GM12878 (cell line): ENCODE measurements around the gene JUND. TPM values are rescaled to one million over a fixed set of nuclear protein-coding genes. Genes with fewer than 3 reads are reported as not detected.
A peak's percentile ranks its signal among the peaks of the same experiment; 100 is the strongest.

Experiments
- CBX5 ChIP-seq: sonication (generic); IDR thresholded peaks from 2 replicates; pipeline ENCODE4 v1.6.1; 2016; ENCODE audit warnings: low read depth, moderate library complexity, mild to moderate bottlenecking, inconsistent platforms
- CEBPB ChIP-seq, 2 experiments: fragments of 150-350 bp in 1 of 2; IDR thresholded peaks; 2 replicates each; pipeline ENCODE4 v1.6.1; 2012 to 2014; ENCODE audit warnings: low read depth in 2 of 2, low read length in 2 of 2, borderline replicate concordance in 1 of 2, inconsistent platforms in 1 of 2
- CHD2 ChIP-seq: IDR thresholded peaks from 2 replicates; pipeline ENCODE4 v1.6.1; 2011; ENCODE audit warnings: low read depth, low read length, improper control_type of control experiment, borderline replicate concordance
- EED ChIP-seq: sonication (generic); IDR thresholded peaks from 2 replicates; pipeline ENCODE4 v1.6.1; 2016; ENCODE audit warnings: antibody characterized with exemption, low read depth
- ETV6 ChIP-seq, 2 experiments: fragments of 450-650 bp in 1 of 2; IDR thresholded peaks in 1 of 2; conservative IDR thresholded peaks in 1 of 2; 2 replicates each; pipeline ENCODE4 v1.6.1; 2014; ENCODE audit warnings: antibody characterized with exemption in 1 of 2, borderline replicate concordance in 1 of 2, low read depth in 1 of 2, mild to moderate bottlenecking in 1 of 2, moderate library complexity in 1 of 2
- IRF3 ChIP-seq: fragments of 450-650 bp; IDR thresholded peaks from 2 replicates; pipeline ENCODE4 v1.6.1; 2014; ENCODE audit warnings: mild to moderate bottlenecking
- IRF4 ChIP-seq: IDR thresholded peaks from 2 replicates; pipeline ENCODE4 v1.6.1; 2011; ENCODE audit warnings: low read depth, low read length
- KAT2A ChIP-seq: conservative IDR thresholded peaks from 2 replicates; pipeline ENCODE4 v1.6.1; 2011; ENCODE audit warnings: low read depth, low read length; ENCODE audit not compliant: control insufficient read depth
- MEF2A ChIP-seq: IDR thresholded peaks from 2 replicates; pipeline ENCODE4 v1.6.1; 2011; ENCODE audit warnings: low read depth, mild to moderate bottlenecking, low read length, moderate library complexity; ENCODE audit not compliant: insufficient read depth
- MEF2B ChIP-seq: fragments of 450-650 bp; IDR thresholded peaks from 2 replicates; pipeline ENCODE4 v1.6.1; 2018; ENCODE audit warnings: mild to moderate bottlenecking, moderate library complexity; ENCODE audit not compliant: partially characterized antibody, poor library complexity, severe bottlenecking
- NFYB ChIP-seq: IDR thresholded peaks from 2 replicates; pipeline ENCODE4 v1.6.1; 2011; ENCODE audit warnings: low read depth, mild to moderate bottlenecking, low read length, improper control_type of control experiment, moderate library complexity; ENCODE audit not compliant: insufficient read depth
- PAX5 ChIP-seq: IDR thresholded peaks from 2 replicates; pipeline ENCODE4 v1.6.1; 2011; ENCODE audit warnings: low read depth, low read length, borderline replicate concordance
- PAX8 ChIP-seq: fragments of 450-650 bp; IDR thresholded peaks from 2 replicates; pipeline ENCODE4 v1.6.1; 2017; ENCODE audit warnings: mild to moderate bottlenecking, moderate library complexity
- POLR2A ChIP-seq: IDR thresholded peaks from 2 replicates; pipeline ENCODE4 v1.6.1; 2011; ENCODE audit warnings: low read depth, mild to moderate bottlenecking, low read length
- POLR2AphosphoS2 ChIP-seq: IDR thresholded peaks from 2 replicates; pipeline ENCODE4 v1.6.1; 2011; ENCODE audit warnings: low read depth, mild to moderate bottlenecking, low read length, improper control_type of control experiment, moderate library complexity
- RBBP5 ChIP-seq: fragments of 200-600 bp; sonication (generic); conservative IDR thresholded peaks from 2 replicates; pipeline ENCODE4 v1.6.1; 2016
- RELA ChIP-seq: fragments of 450-650 bp; IDR thresholded peaks from 2 replicates; pipeline ENCODE4 v1.8.0; 2014; ENCODE audit warnings: borderline replicate concordance; ENCODE audit not compliant: partially characterized antibody
- RELB ChIP-seq: fragments of 450-650 bp; IDR thresholded peaks from 2 replicates; pipeline ENCODE4 v1.6.1; 2017; ENCODE audit warnings: low read depth, mild to moderate bottlenecking, moderate library complexity
- TBL1XR1 ChIP-seq: IDR thresholded peaks from 2 replicates; pipeline ENCODE4 v1.6.1; 2012; ENCODE audit warnings: low read depth, low read length, improper control_type of control experiment
- YY1 ChIP-seq: IDR thresholded peaks from 2 replicates; pipeline ENCODE4 v1.6.1; 2011; ENCODE audit warnings: low read depth, mild to moderate bottlenecking, low read length
- ZBTB33 ChIP-seq: fragments of 450-650 bp; IDR thresholded peaks from 2 replicates; pipeline ENCODE4 v1.6.1; 2017; ENCODE audit warnings: mild to moderate bottlenecking
- ZBTB40 ChIP-seq: fragments of 450-650 bp; IDR thresholded peaks from 2 replicates; pipeline ENCODE4 v1.6.1; 2016; ENCODE audit warnings: mild to moderate bottlenecking, moderate library complexity, borderline replicate concordance
- polyA plus RNA-seq, 11 experiments: library from polyadenylated mRNA; depleted of rRNA in 4 of 11; unstranded in 6 of 11; stranded (reverse) in 5 of 11; fragments of >200 nt; fragmentation: Nextera tagmentation in 4 of 11; fragmentation: Illumina TruSeq in 1 of 11; extraction: Ambion mirVana in 4 of 11; extraction: Trizol in 1 of 11; gene quantifications; 1 replicate in 1 of 11; 2 replicates in 10 of 11; pipeline versions ENCODE4 v1.2.1 to v1.2.3, GENCODE V29; 2011 to 2016; ENCODE audit warnings: inconsistent platforms in 2 of 11, missing spikeins in 2 of 11, low read depth in 1 of 11
- total RNA-seq, 4 experiments: library from RNA; depleted of rRNA in 3 of 4; stranded (reverse); fragments of >200 nt in 3 of 4; fragmentation: Illumina TruSeq in 1 of 4; extraction: Trizol in 1 of 4; gene quantifications; 2 replicates each; pipeline versions ENCODE4 v1.2.1 to v1.2.3, GENCODE V29; 2013 to 2021

JUND gene
- total and polyA plus RNA-seq, 10 of the 15 experiments (the other 5 are each of a cell fraction or from before 2014, with no cell fraction given) = 7.4 to 164 (median 18.8) TPM

- TF ChIP-seq ETV6 (conservative IDR thresholded peaks at IDR 0.05 in 1 of 2, IDR thresholded peaks at IDR 0.05 in 1 of 2; ENCODE audit: borderline replicate concordance in 1 of 2, low read depth in 1 of 2) (no peak), MEF2A (peak; percentile 90), IRF4 (0 out of 2 replicates have a peak, but pooled peaks have one; percentile 12), ZBTB40 (no peak), PAX8 (no peak), KAT2A (no peak), PAX5 (peak; percentile 92), RELB (peak; percentile 62; the same call in 1 of the 2 replicates), RBBP5 (no peak), EED (peak; percentile 83), RELA (peak; percentile 82), IRF3 (no peak), TBL1XR1 (peak; percentile 90), MEF2B (peak; percentile 95), ZBTB33 (no peak), NFYB (no peak), CEBPB (IDR thresholded peaks at IDR 0.05; ENCODE audit: borderline replicate concordance in 1 of 2, low read depth in 2 of 2, low read length in 2 of 2) (no peak), POLR2AphosphoS2 (no peak), CBX5 (no peak), CHD2 (peak; percentile 79; the same call in 1 of the 2 replicates), POLR2A (no peak), YY1 (0 out of 2 replicates have a peak, but pooled peaks have one; percentile 30)
Observed at GRCh38 chr19:18290302-18291018, 9.0 kb upstream of the JUND start (continued).
